Stimulated activated CD8-positive, alpha-beta memory T cell treated with anti-CD3 and anti-CD28 coated beads, Interleukin-15, amount 100 ng/mL, for 48 hours (primary cell): ENCODE data around the gene SPINT1.
A peak's percentile ranks its signal among the peaks of the same experiment; 100 is the strongest.
"Not testable (repeated sequence)": the region's sequence is repeated elsewhere in the genome, so short reads cannot be mapped to it uniquely, and the experiment has no call there.

Experiments used
- DNase-seq, 2 donors: peaks; one replicate each; pipeline ENCODE4 v3.0.0-alpha.2; 2020; ENCODE audit warnings: low read depth in 2 of 2

The SPINT1 gene

DNA sequence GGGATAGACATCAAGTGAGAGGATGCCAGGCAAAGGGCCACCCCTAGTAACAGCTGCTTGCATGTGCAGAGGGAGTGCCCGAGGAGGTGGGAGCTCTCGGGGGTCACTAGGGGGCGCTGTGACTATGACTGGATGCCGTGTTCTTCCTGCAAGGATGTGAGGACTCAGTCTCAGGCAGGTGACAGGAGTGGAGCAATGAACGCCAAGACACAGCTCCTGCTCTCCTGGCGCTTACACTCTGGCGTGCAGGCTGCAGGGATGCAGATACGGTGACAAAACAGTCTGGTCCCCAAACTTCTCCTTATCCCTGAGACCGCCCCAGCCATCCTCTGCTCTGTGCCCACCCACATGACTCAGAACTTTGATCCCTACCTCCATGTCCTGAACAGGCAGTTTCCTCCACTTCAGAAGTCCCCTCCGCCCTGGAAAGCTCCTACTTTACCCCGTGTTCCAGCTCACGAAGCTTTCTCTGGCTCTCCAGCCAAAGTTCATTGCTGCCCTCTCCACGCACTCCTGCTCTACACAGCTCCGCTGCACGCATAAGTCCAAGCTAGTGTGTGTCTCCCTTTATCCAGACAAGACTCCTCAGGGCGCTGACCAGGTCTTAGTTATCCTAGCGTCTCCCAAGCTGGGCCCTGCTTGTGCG is 15.5 kb downstream of the SPINT1 start:
- DNase-seq: peak; percentile 66 to 71

GRCh38 chr15:40861147-40861546 is 17.3 kb downstream of the SPINT1 start:
- DNase-seq: not testable (repeated sequence)

- no peak for DNase-seq
Measured at GRCh38 chr15:40863660-40864270, 19.9 kb downstream of the SPINT1 start.

DNA sequence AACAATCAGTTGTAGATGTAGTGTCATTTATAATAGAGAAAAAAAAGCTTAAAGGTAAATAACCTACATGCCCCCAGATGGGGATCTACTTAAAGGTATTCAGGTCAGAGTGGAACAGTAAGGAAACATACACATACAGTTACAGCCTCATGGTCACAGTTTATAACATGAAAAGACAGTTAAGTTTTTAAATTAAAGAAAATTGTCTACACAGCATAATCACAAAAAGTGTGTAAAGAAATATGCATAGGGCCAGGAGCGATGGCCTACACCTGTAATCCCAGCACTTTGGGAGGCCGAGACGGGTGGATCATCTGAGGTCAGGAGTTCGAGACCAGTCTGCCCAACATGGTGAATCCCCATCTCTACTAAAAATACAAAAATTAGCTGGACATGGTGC is 23.4 kb downstream of the SPINT1 start:
- no peak for DNase-seq

- DNase-seq: no peak
Measured at GRCh38 chr15:40869686-40870085, 25.8 kb downstream of the SPINT1 start.

DNA sequence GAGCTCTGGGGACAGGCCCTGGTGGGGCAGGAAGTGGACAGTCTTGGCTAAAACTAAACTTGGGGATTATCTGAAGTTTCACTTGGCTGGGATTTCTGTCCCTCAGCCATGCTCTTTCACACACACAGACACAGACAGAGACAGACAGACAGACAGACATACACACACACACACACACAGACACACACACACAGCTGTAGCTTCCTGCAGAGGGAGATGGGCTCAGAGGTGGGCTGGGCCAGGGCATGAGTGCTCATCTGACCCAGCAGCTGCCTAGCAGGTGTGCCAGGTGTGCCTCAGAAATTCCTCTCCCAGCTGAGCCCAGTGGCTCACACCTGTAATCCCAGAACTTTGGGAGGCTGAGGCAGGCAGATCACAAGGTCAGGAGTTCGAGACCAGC is 26.9 kb downstream of the SPINT1 start:
- DNase-seq: no peak

- no peak for DNase-seq
Measured at GRCh38 chr15:40871749-40872617, 28.1 kb downstream of the SPINT1 start.

DNA sequence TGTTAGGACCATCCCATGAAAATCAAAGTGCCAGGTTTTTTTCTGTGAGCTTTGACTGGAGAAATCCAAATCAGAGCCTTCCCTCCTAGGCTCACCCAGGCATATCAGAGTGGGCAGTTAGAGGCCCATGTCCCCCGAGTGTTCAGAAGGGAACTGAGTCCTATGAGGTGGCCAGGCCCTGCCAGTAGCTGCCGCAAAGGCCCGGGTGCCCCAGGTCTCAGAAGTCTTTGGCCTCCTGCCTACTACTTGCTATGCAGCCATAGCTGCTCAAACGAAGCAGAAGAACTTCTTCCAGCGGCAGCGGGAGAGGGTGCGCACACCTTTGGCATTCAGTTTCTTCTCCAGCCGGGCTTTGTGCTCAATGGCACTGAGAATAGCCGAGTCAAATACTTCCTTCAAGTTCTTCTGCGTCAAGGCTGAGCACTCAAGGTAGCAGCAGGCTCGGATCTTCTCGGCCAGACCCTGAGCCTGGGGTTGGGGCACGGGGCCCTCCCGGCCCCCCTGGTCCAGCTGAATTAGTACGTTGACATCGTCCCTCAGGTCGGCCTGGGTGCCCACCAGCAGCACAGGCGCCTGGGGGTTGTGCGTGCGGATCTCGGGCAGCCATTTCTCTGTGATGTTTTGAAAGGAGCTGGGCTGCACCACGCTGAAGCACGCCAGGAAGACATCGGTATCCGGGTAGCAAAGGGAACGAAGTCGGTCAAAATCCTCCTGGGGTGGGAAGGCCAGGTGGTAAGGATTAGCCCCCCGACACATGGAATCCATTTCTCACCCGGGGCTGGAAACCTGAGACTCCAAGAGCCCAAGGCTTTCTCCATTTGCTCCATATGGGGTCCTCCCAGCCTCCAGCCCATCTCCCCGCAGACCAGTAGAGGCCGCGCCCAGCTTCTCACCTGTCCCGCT is 29.2 kb downstream of the SPINT1 start:
- DNase-seq: no peak

DNA sequence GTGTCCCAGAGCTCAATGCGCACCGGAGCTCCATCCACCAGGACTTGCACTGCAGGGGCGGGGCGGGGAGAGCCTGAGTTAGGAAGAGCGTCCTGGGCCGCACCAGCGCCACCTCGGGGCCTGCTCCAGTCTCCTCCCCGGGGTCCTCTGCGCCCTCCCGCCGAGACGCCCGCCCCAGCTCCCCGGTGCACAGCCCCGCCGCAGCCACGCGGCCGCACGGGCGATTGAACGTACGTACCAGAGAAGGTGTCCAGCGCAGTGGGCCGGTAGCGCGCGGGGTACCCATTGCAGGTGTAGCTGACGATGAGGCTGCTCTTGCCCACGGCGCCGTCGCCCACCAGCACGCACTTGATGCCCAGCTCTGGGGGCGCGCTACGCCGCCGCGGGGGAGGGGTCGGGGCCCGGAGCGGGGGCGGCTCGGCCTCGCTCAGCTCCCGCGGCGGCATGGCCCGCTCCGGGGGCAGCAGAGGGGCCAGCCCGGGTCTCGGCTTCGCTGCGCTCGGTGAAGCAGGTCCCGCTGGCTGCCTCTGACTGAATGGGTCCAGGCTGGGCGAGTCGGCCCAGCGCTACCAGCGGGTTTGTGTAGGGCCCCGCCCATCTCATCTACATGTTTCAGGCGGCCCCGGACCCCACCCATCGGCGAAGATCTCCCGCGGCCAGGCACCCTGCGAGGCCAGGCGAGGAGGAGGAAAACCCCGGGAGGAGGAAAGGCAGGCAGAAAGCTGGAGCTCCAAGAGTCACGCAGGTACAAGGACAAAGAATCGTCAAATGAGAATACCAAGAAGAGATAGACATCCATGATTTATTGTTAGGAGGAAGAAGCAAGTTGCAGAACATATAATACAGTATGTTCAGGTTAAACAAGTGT is 30.1 kb downstream of the SPINT1 start, which contains the start of gene RHOV:
TSS of gene RHOV (minus strand) at position 541 of the 868 bp plus-strand sequence. CDS start at position 446, 95 bp downstream.
- peak; percentile 32 to 50 for DNase-seq

DNA sequence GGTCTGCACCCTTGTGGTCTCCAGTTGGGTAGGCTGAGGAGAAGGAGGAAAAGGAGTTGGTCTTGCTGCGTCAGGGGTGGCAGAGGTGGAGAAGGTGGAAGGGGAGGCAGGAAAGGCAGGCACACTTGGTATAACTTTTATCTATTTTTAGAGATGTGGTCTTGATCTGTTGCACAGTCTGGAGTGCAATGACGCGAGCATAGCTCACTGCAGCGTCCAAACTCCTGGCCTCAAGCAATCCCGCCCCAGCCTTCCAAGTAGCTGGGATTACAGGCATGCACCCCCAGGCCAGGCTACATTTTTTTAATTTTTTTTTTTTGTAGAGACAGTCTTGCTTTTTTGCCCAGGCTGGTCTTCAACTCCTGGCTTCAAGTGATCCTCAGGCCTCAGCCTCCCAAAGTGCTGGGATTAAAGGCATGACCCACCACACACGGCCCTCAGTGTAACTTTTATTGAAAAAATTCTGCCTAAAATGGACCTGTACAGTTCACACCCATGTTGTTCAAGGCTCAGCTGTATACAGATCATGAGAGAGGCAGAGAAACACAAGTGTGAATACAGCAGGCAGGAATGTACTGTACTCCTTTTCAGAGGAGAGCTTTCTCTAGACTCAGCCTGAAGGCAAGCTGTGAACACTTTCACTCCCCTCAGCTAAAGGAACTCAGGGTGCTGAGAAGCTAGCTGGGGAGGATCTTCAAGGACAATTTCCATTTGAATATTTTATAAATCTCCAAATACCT is 32.3 kb downstream of the SPINT1 start:
- no peak for DNase-seq

GRCh38 chr15:40877694-40878093 is 33.8 kb downstream of the SPINT1 start:
- DNase-seq: no peak

DNA sequence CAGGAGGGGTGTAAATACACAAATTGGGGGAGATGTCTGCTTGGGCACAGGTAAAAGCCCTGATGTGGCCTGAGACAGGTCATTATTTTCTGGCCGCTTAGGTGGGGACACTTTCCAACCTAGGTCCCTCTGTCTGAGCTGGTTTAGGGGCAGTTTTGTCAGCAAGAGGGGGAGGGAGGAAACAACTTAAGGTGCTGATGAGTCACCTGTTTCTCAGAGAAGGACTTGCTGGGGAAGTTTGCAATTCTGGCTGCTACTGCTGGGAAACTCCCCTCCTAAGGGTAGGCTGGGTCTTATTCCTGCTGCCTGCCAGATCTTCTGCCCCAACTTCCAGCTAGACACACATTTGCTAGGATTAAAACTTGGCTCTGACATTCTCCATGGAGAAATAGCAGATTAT is 34.9 kb downstream of the SPINT1 start:
- DNase-seq: no peak

GRCh38 chr15:40879609-40880008 is 35.8 kb downstream of the SPINT1 start:
- no peak for DNase-seq

DNA sequence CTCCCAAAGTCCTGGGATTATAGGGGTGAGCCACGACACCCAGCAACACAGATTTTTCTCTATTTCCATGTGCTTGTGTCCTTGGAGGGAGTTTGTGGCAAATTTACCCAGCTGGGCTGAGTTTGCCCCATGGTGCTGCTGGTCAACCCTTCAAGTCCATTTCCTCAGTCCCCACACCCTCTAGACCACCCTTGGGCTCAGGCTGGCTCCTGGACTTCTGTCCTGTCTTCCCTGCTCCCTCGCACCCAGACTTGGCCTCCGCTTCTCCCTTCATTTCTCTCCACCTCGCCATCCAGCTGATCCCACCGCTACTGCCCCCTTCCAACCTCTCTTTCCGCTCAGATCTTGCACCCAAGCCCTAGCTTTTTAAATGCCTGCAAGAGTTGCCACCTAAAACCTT is 37.5 kb downstream of the SPINT1 start:
- DNase-seq: no peak

DNA sequence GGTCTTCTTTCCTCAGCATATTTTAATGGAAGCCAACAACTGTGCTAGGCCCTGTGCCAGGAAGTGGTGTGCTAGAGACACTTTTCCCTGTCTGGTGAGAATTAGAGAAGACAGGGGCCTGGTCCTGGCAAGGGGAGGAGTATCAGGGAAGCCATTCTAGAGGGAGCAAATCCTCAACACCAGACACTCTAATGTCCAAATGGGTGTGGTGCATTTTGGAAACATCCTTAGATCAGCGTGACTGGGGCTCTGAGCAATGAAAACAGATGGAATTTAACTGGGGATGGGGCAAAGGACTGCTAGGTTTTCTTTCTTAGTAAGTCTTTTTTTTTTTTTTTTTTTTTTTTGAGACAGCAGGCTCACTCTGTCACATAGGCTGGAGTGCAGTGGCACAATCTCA is 42.7 kb downstream of the SPINT1 start:
- DNase-seq: no peak

GRCh38 chr15:40889112-40889511 is 45.3 kb downstream of the SPINT1 start:
- no peak for DNase-seq

DNA sequence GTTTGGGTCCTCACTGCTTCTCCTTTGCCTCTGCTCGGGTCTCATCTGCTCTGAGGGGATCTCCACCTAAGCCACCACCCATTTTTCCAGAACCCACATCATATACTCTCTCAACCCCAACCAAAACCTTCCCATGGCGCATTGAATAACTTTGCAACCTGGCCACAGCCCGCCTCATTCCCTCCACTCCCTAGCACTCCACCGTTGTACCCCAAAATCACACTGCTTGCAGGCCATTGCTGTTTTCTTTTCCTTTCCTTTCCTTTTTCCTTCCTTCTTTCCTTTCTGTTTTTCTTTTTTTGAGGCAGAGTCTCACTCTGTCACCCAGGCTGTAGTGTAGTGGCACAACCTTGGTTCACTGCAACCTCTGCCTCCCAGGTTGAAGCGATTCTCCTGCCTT is 47.3 kb downstream of the SPINT1 start:
- DNase-seq: no peak

- DNase-seq: no peak
Measured at GRCh38 chr15:40891810-40892446, 48.1 kb downstream of the SPINT1 start.

GRCh38 chr15:40892447-40893012 is 48.7 kb downstream of the SPINT1 start:
- DNase-seq: no peak
